H4 (cell line): ENCODE results near the gene CDC14A. TPM values are rescaled to one million over a fixed set of nuclear protein-coding genes. Genes with fewer than 3 reads are reported as not detected.
"Not testable (repeated sequence)": the region's sequence is repeated elsewhere in the genome, so short reads cannot be mapped to it uniquely, and the experiment has no call there.

Experiments
- DNase-seq: peaks from one replicate; pipeline ENCODE4 v3.0.0-alpha.2; 2015; ENCODE audit warnings: low spot score
- total RNA-seq: library from RNA; depleted of rRNA; stranded (reverse); fragments of >200 nt; shearing (Covaris generic); gene quantifications from 2 replicates; pipeline ENCODE4 v1.2.3, GENCODE V29; 2014

The CDC14A gene
- total RNA-seq, 1 experiment from 2014 or later = 2.3 TPM

GRCh38 chr1:100335436-100335835 is 16.9 kb upstream of the CDC14A start:
- DNase-seq = no peak

GRCh38 chr1:100337878-100338277 is 14.4 kb upstream of the CDC14A start:
- DNase-seq = not testable (repeated sequence)

GRCh38 chr1:100339735-100340134 is 12.6 kb upstream of the CDC14A start:
- DNase-seq = not testable (repeated sequence)

- no peak for DNase-seq
These were observed 11.8 kb upstream of the CDC14A start for GRCh38 chr1:100340494-100340893.

- DNase-seq = no peak
These were observed 10.0 kb upstream of the CDC14A start for GRCh38 chr1:100342348-100342747.

GRCh38 chr1:100343897-100344296 is 8.4 kb upstream of the CDC14A start:
- DNase-seq = no peak

GRCh38 chr1:100344774-100345173 is 7.5 kb upstream of the CDC14A start:
- no peak for DNase-seq

GRCh38 chr1:100346387-100346786 is 5.9 kb upstream of the CDC14A start:
- DNase-seq = no peak

- DNase-seq = no peak
These were observed 5.0 kb upstream of the CDC14A start for GRCh38 chr1:100347009-100347966.

GRCh38 chr1:100348549-100349144 is 3.7 kb upstream of the CDC14A start:
- DNase-seq = no peak

GRCh38 chr1:100349246-100349645 is 3.1 kb upstream of the CDC14A start:
- DNase-seq = no peak

GRCh38 chr1:100350787-100351094 is 1.6 kb upstream of the CDC14A start:
- DNase-seq = no peak

- DNase-seq = peak; percentile 88
These were observed 1.0 kb upstream of the CDC14A start for GRCh38 chr1:100351095-100351887.

- DNase-seq = no peak
These were observed 930 bp downstream of the CDC14A start for GRCh38 chr1:100353071-100353801.

- peak; percentile 17 for DNase-seq
These were observed 1.7 kb downstream of the CDC14A start for GRCh38 chr1:100353988-100354387.

- DNase-seq = peak; percentile 59
These were observed 2.7 kb downstream of the CDC14A start for GRCh38 chr1:100354971-100355394.

- no peak for DNase-seq
These were observed 5.9 kb downstream of the CDC14A start for GRCh38 chr1:100358210-100358609.

GRCh38 chr1:100359139-100359538 is 6.8 kb downstream of the CDC14A start:
- DNase-seq = no peak

- peak; percentile 10 for DNase-seq
These were observed 8.6 kb downstream of the CDC14A start for GRCh38 chr1:100360790-100361510.

- no peak for DNase-seq
These were observed 9.3 kb downstream of the CDC14A start for GRCh38 chr1:100361511-100362089.
